HepG2 (cell line): ENCODE results near the gene TUBA4A. TPM values are rescaled to one million over a fixed set of nuclear protein-coding genes. Genes with fewer than 3 reads are reported as not detected.

Experiments
- ELF1 ChIP-seq: sonication (generic); formaldehyde crosslinking; IDR thresholded peaks from 2 replicates; pipeline ENCODE4 v1.4.0; 2020; ENCODE audit warnings: missing genetic modification reagents
- HDAC1 ChIP-seq: sonication (generic); formaldehyde crosslinking; IDR thresholded peaks from 2 replicates; pipeline ENCODE4 v1.5.1; 2020; ENCODE audit warnings: mild to moderate bottlenecking, missing genetic modification reagents
- HMG20A ChIP-seq: IDR thresholded peaks from 2 replicates; pipeline ENCODE4 v1.6.1; 2016; ENCODE audit warnings: borderline replicate concordance
- KDM5B ChIP-seq: sonication (generic); formaldehyde crosslinking; IDR thresholded peaks from 2 replicates; pipeline ENCODE4 v1.4.0; 2020; ENCODE audit warnings: missing genetic modification reagents, mild to moderate bottlenecking, borderline replicate concordance
- NRL ChIP-seq: sonication (generic); formaldehyde crosslinking; IDR thresholded peaks from 2 replicates; pipeline ENCODE4 v1.5.0; 2020; ENCODE audit warnings: missing genetic modification reagents, mild to moderate bottlenecking, moderate library complexity, borderline replicate concordance
- SNAI1 ChIP-seq: sonication (generic); formaldehyde crosslinking; IDR thresholded peaks from 2 replicates; pipeline ENCODE4 v1.5.0; 2020; ENCODE audit warnings: mild to moderate bottlenecking, missing genetic modification reagents, borderline replicate concordance
- SOX6 ChIP-seq, 2 experiments: fragments of 450-650 bp in 1 of 2; sonication (generic) in 1 of 2; formaldehyde crosslinking in 1 of 2; IDR thresholded peaks; 2 replicates each; pipeline versions ENCODE4 v1.4.0 to v1.6.1; 2017 to 2020; ENCODE audit warnings: antibody characterized with exemption in 1 of 2, mild to moderate bottlenecking in 1 of 2, missing genetic modification reagents in 1 of 2
- SP140L ChIP-seq: sonication (generic); formaldehyde crosslinking; IDR thresholded peaks from 2 replicates; pipeline ENCODE4 v1.4.0; 2020; ENCODE audit warnings: missing genetic modification reagents, borderline replicate concordance
- ZBTB21 ChIP-seq: sonication (generic); formaldehyde crosslinking; IDR thresholded peaks from 2 replicates; pipeline ENCODE4 v1.4.0; 2020; ENCODE audit warnings: missing genetic modification reagents
- ZNF232 ChIP-seq: sonication (generic); formaldehyde crosslinking; IDR thresholded peaks from 2 replicates; pipeline ENCODE4 v1.4.0; 2020; ENCODE audit warnings: missing genetic modification reagents, borderline replicate concordance
- ZNF253 ChIP-seq: sonication (generic); formaldehyde crosslinking; IDR thresholded peaks from 2 replicates; pipeline ENCODE4 v1.8.0; 2022; ENCODE audit warnings: mild to moderate bottlenecking, missing genetic modification reagents, borderline replicate concordance
- ZNF30 ChIP-seq: sonication (generic); formaldehyde crosslinking; IDR thresholded peaks from 2 replicates; pipeline ENCODE4 v1.5.0; 2020; ENCODE audit warnings: mild to moderate bottlenecking, missing genetic modification reagents
- ZNF414 ChIP-seq: sonication (generic); formaldehyde crosslinking; IDR thresholded peaks from 2 replicates; pipeline ENCODE4 v1.5.0; 2020; ENCODE audit warnings: missing genetic modification reagents
- ZNF549 ChIP-seq: sonication (generic); formaldehyde crosslinking; IDR thresholded peaks from 2 replicates; pipeline ENCODE4 v1.5.0; 2020; ENCODE audit warnings: missing genetic modification reagents
- ZNF652 ChIP-seq: IDR thresholded peaks from 2 replicates; pipeline ENCODE4 v1.6.1; 2016; ENCODE audit warnings: low read depth, borderline replicate concordance
- ZNF7 ChIP-seq: IDR thresholded peaks from 2 replicates; pipeline ENCODE4 v1.6.1; 2016; ENCODE audit warnings: missing biosample characterization, missing genetic modification reagents
- ZNF713 ChIP-seq: sonication (generic); formaldehyde crosslinking; IDR thresholded peaks from 2 replicates; pipeline ENCODE4 v1.4.0; 2020; ENCODE audit warnings: mild to moderate bottlenecking, missing genetic modification reagents
- ZSCAN12 ChIP-seq: sonication (generic); formaldehyde crosslinking; IDR thresholded peaks from 2 replicates; pipeline ENCODE4 v1.9.0; 2021; ENCODE audit warnings: mild to moderate bottlenecking, missing genetic modification reagents
- polyA plus RNA-seq, 8 experiments: library from polyadenylated mRNA; depleted of rRNA in 3 of 8; stranded (reverse) in 7 of 8; unstranded in 1 of 8; fragments of >200 nt; fragmentation: Illumina TruSeq in 4 of 8; extraction: Trizol in 4 of 8; gene quantifications; 2 replicates each; pipeline versions ENCODE4 v1.2.1 to v1.2.3, GENCODE V29; 2011 to 2016; ENCODE audit warnings: low read depth in 4 of 8, missing spikeins in 1 of 8, mixed read lengths in 1 of 8; ENCODE audit not compliant: insufficient read depth in 1 of 8
- total RNA-seq, 5 experiments: library from RNA; depleted of rRNA; stranded (reverse); fragments of >200 nt; fragmentation: Illumina TruSeq; extraction: Trizol; gene quantifications; 2 replicates each; pipeline ENCODE4 v1.2.3, GENCODE V29; 2016; ENCODE audit warnings: low read depth in 1 of 5
- TF ChIP-seq, protein P1 (sequence below): sonication (generic); formaldehyde crosslinking; IDR thresholded peaks from 2 replicates; pipeline ENCODE4 v1.9.0; 2021; ENCODE audit warnings: missing genetic modification reagents, mild to moderate bottlenecking, borderline replicate concordance
- TF ChIP-seq, protein P2 (sequence below): sonication (generic); formaldehyde crosslinking; IDR thresholded peaks from 2 replicates; pipeline ENCODE4 v1.5.1; 2020; ENCODE audit warnings: missing genetic modification reagents, mild to moderate bottlenecking, borderline replicate concordance

TUBA4A gene
- total and polyA plus RNA-seq, 2 of the 13 experiments (the other 11 are each of a cell fraction or from before 2014, with no cell fraction given), result 1.3 to 12.7 TPM

DNA sequence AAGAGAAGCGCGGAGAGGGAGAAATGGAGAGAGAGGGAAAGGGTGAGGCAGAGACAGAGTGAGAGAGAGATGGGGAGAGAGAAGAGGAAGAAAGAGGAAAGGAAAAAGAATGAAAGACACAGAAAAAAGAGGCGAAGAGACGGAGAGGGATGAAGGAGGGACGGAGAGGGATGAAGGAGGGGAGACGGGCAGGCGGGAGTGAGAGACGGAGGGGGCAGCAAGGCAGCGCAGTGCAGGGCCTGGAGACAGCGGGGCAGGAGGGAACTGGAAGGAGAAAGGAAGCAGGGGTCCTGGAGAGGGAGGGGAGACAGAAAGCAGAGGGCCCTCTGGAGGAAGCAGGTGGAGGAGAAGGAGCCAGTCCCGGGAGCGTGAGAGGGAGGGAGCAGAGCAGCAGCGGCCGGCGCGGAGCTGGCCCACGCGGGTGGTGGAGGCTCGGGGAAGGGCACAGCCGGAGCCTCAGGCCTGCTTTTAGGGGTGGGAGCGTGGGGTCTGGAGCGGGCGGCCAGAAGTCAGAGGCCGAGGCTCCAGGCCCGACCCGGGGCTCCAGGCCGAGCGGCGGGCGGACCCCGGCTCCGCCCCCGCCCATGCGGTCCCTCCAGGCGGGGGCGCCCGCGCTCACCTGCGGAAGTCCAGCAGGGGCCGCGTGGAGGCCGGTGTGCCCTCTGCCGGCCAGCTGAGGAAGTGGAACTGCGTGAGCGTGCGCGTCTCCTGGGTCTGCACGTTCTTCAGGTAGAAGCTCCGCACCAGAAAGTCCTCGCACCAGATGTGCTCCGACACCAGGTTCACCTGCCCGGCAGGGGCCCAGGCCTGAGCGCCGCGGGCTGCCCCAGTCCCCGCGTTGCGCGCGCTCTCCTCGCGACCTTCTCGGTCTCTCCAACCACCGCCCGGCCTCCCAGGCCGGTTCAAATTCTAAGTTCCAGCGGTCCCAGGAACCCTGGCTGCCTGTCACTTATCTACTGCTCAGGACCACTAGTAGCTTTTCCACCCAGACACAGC is 40.9 kb upstream of the TUBA4A start (continued):
- TF ChIP-seq ZNF253 (CRISPR knock-in tag), result peak; percentile 84
- no peak for TF ChIP-seq ZNF7 (CRISPR knock-in tag)
- peak; percentile 87 for TF ChIP-seq ZNF414 (CRISPR knock-in tag)
- no peak for TF ChIP-seq NRL (CRISPR knock-in tag)
- TF ChIP-seq, protein P1, sequence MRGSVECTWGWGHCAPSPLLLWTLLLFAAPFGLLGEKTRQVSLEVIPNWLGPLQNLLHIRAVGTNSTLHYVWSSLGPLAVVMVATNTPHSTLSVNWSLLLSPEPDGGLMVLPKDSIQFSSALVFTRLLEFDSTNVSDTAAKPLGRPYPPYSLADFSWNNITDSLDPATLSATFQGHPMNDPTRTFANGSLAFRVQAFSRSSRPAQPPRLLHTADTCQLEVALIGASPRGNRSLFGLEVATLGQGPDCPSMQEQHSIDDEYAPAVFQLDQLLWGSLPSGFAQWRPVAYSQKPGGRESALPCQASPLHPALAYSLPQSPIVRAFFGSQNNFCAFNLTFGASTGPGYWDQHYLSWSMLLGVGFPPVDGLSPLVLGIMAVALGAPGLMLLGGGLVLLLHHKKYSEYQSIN (CRISPR knock-in tag), result no peak
- no peak; the same call in 1 of the 2 replicates for TF ChIP-seq HMG20A (CRISPR knock-in tag)
- no peak; the same call in 1 of the 2 replicates for TF ChIP-seq ZNF713 (CRISPR knock-in tag)
- TF ChIP-seq SOX6 (IDR thresholded peaks at IDR 0.05), result no peak
- peak; percentile 44; the same call in 1 of the 2 replicates for TF ChIP-seq SOX6 (CRISPR knock-in tag; IDR thresholded peaks at IDR 0.05)
- TF ChIP-seq ZNF549 (CRISPR knock-in tag), result no peak
- TF ChIP-seq ZNF232 (CRISPR knock-in tag), result peak; percentile 91; the same call in 1 of the 2 replicates
- TF ChIP-seq SP140L (CRISPR knock-in tag), result no peak
- TF ChIP-seq ZSCAN12 (CRISPR knock-in tag), result peak; percentile 92; the same call in 1 of the 2 replicates
- no peak for TF ChIP-seq ZBTB21 (CRISPR knock-in tag)
- no peak for TF ChIP-seq SNAI1 (CRISPR knock-in tag)
- TF ChIP-seq, protein P2, sequence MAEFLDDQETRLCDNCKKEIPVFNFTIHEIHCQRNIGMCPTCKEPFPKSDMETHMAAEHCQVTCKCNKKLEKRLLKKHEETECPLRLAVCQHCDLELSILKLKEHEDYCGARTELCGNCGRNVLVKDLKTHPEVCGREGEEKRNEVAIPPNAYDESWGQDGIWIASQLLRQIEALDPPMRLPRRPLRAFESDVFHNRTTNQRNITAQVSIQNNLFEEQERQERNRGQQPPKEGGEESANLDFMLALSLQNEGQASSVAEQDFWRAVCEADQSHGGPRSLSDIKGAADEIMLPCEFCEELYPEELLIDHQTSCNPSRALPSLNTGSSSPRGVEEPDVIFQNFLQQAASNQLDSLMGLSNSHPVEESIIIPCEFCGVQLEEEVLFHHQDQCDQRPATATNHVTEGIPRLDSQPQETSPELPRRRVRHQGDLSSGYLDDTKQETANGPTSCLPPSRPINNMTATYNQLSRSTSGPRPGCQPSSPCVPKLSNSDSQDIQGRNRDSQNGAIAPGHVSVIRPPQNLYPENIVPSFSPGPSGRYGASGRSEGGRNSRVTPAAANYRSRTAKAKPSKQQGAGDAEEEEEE (CRISPR knock-in tag), result no peak
- peak; percentile 16; the same call in 1 of the 2 replicates for TF ChIP-seq ZNF30 (CRISPR knock-in tag)
- peak; percentile 76 for TF ChIP-seq HDAC1
- peak; percentile 92 for TF ChIP-seq ELF1 (CRISPR knock-in tag)
- no peak; the same call in 1 of the 2 replicates for TF ChIP-seq ZNF652
- TF ChIP-seq KDM5B (CRISPR knock-in tag), result peak; percentile 85; the same call in 1 of the 2 replicates
